Activated CD4-positive, alpha-beta T cell treated with anti-CD3 and anti-CD28 coated beads for 36 hours (primary cell): ENCODE data around the gene PFKL. TPM values are rescaled to one million over a fixed set of nuclear protein-coding genes. Genes with fewer than 3 reads are reported as not detected.
"Not testable (repeated sequence)": the region's sequence is repeated elsewhere in the genome, so short reads cannot be mapped to it uniquely, and the experiment has no call there.

Experiments used
- ATAC-seq: fragments of 200-7000 bp; cut with Tn5 transposase; one replicate; pipeline ENCODE4 v1.10.0; 2021; ENCODE audit warnings: mild to moderate bottlenecking, moderate library complexity
- CTCF ChIA-PET: fragments of 350-600 bp; sonication (Branson Sonifier 250); formaldehyde crosslinking; loops from one replicate; lab custom pipeline; 2021; ENCODE audit warnings: antibody characterized with exemption; lab: Charles Lee
- POLR2A ChIA-PET: fragments of 350-600 bp; sonication (Branson Sonifier 250); formaldehyde crosslinking; loops from one replicate; lab custom pipeline; 2021; ENCODE audit warnings: antibody characterized with exemption, inconsistent platforms; lab: Charles Lee
- DNase-seq: peaks from one replicate; pipeline ENCODE4 v3.0.0-alpha.2; 2020
- H3K27ac Mint-ChIP-seq: one replicate; pipeline ENCODE4 v1.8.0; 2021; ENCODE audit warnings: mixed read lengths
- H3K27me3 Mint-ChIP-seq: one replicate; pipeline ENCODE4 v1.8.0; 2021; ENCODE audit warnings: mixed read lengths
- H3K36me3 Mint-ChIP-seq: one replicate; pipeline ENCODE4 v1.8.0; 2021; ENCODE audit warnings: low read depth, mixed read lengths
- H3K4me1 Mint-ChIP-seq: one replicate; pipeline ENCODE4 v1.8.0; 2021; ENCODE audit warnings: mixed read lengths
- H3K4me3 Mint-ChIP-seq: one replicate; pipeline ENCODE4 v1.8.0; 2021; ENCODE audit warnings: mild to moderate bottlenecking, moderate library complexity, mixed read lengths
- H3K9me3 Mint-ChIP-seq: one replicate; pipeline ENCODE4 v1.8.0; 2021; ENCODE audit warnings: low read depth, mixed read lengths
- intact Hi-C, 2 experiments: fragments of 100-400 bp; cut with DNase I in 1 of 2; cut with micrococcal nuclease in 1 of 2; formaldehyde crosslinking; loops; one replicate each; pipeline versions ENCODE4 v1.14.2 to v1.15.1; 2022 to 2024; cut with DNase I, micrococcal nuclease
- total RNA-seq, 2 experiments: library from RNA; stranded (reverse); gene quantifications; one replicate each; pipeline ENCODE4 v1.2.3, GENCODE V29; 2021

PFKL gene
- total RNA-seq, 2 experiments from 2014 or later: 167 to 202 TPM

GRCh38 chr21:44341726-44342458 is 42.0 kb downstream of the PFKL start:
- not testable (repeated sequence) for H3K27ac Mint-ChIP-seq, H3K4me3 Mint-ChIP-seq
- POLR2A ChIA-PET: interaction anchor here (1.3 kb wide), 1 partner anchor 88 kb away, joined by 3 read pairs; no protein-coding TSS in a partner anchor

GRCh38 chr21:44342981-44343380 is 43.1 kb downstream of the PFKL start:
- H3K36me3 Mint-ChIP-seq, POLR2A ChIA-PET, H3K9me3 Mint-ChIP-seq, H3K27ac Mint-ChIP-seq, DNase-seq, intact Hi-C loops, H3K4me3 Mint-ChIP-seq, H3K27me3 Mint-ChIP-seq, ATAC-seq: not testable (repeated sequence)
- H3K4me1 Mint-ChIP-seq: peaks cover 14% of the 10 kb centered on the region
- CTCF ChIA-PET: interaction anchor here (0.5 to 2.4 kb wide), 2 partner anchors 10 to 52 kb away, joined by 3 to 9 read pairs; partner anchors contain the start of gene TRPM2

More at GRCh38 chr21:44341726-44342458, 42.0 kb downstream of the PFKL start:
- DNase-seq, ATAC-seq, H3K27me3 Mint-ChIP-seq, H3K36me3 Mint-ChIP-seq, H3K9me3 Mint-ChIP-seq, intact Hi-C loops: not testable (repeated sequence)
- peaks cover 18% of the 10 kb centered on the region for H3K4me1 Mint-ChIP-seq
- CTCF ChIA-PET: interaction anchor here (0.6 to 2.4 kb wide), 3 partner anchors 12 to 80 kb away, joined by 3 to 9 read pairs (median 3); partner anchors contain the start of gene TRPM2

DNA sequence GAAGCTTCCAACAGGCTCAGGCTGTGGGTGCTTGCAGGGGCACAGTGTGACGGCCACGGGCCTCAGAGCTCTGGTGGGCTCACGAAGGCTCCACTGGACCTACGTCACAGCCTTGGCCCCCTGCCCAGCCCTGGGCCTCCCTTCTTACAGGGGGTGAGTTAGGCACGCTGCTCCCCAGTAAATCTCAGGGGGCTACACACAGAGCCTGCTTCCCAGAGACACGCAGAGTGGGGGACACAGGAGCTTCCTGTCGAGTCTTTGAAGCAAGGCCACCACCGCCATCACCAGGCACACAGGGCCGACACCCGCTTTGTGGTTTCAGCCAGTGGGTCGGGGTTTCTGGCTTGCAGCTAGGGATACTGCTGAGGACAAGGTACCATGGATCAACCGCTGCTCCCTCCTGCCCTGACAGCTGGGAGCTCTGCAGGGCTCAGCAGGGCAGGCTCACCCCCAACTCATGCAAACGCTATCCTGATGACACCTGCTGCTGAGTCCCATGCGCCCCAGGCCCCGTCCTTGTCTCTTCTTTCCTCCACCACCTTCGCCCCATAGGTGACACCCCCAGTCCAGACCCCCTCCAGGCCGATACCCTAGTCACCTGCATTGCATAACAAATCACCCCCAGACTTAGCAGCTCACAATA is 44.8 kb downstream of the PFKL start:
- Mint-ChIP-seq H3K9me3 (no peaks in the 10 kb centered on the region), H3K27ac (no peak overlapping the region), H3K36me3 (no peaks in the 10 kb centered on the region), H3K4me3 (no peak overlapping the region), H3K27me3 (peaks cover 5% of the 10 kb centered on the region), H3K4me1 (peaks cover 9% of the 10 kb centered on the region)
- no peak for ATAC-seq
- POLR2A ChIA-PET: no interaction called here
- CTCF ChIA-PET: interaction anchor here (0.6 to 2.4 kb wide), 2 partner anchors 9 to 154 kb away, joined by 3 to 9 read pairs; partner anchors contain the start of gene TRPM2
- DNase-seq: no peak
- intact Hi-C loops: no loop called here

DNA sequence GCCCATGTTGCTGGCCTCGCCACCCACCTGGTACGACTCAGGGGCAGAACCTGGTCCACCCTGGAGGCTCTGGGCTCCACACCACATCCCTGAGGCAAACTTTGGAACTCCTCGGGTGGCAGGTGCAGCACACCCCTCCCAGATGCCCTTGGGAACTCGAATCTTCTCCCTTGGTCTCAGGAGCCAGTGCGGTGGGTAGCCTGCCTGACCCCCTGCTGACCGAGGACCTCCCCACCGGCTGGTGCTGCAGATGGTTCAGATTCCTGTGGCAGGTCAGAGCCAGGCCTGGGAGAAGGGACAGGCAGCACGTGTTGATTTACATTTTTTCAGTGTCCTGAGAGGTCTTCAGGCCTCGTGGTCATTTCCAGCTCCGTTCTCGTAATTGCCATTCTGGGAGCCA is 45.6 kb downstream of the PFKL start:
- Mint-ChIP-seq H3K36me3 (no peaks in the 10 kb centered on the region), H3K4me3 (no peak overlapping the region), H3K27me3 (peaks cover 5% of the 10 kb centered on the region), H3K4me1 (peaks cover 2% of the 10 kb centered on the region), H3K27ac (no peak overlapping the region), H3K9me3 (no peaks in the 10 kb centered on the region)
- ChIA-PET POLR2A (no interaction called here), CTCF (no interaction called here)
- intact Hi-C loops: no loop called here
- DNase-seq: no peak
- no peak for ATAC-seq

- intact Hi-C loops: no loop called here
- ATAC-seq (no peak), DNase-seq (no peak)
- Mint-ChIP-seq H3K4me1 (peaks cover 8% of the 10 kb centered on the region), H3K9me3 (no peaks in the 10 kb centered on the region), H3K4me3 (no peak overlapping the region), H3K27me3 (peaks cover 8% of the 10 kb centered on the region), H3K36me3 (no peaks in the 10 kb centered on the region), H3K27ac (no peak overlapping the region)
- ChIA-PET POLR2A (interaction anchor here (0.6 kb wide), 1 partner anchor 9 kb away, joined by 3 read pairs; no protein-coding TSS in a partner anchor), CTCF (no interaction called here)
These were observed 48.1 kb downstream of the PFKL start for GRCh38 chr21:44347911-44348451.

GRCh38 chr21:44348861-44349260 is 49.0 kb downstream of the PFKL start:
- Mint-ChIP-seq H3K4me3 (no peak overlapping the region), H3K27ac (no peak overlapping the region), H3K27me3 (peaks cover 8% of the 10 kb centered on the region), H3K9me3 (no peaks in the 10 kb centered on the region), H3K4me1 (peaks cover 17% of the 10 kb centered on the region), H3K36me3 (no peaks in the 10 kb centered on the region)
- ATAC-seq: no peak
- ChIA-PET CTCF (no interaction called here), POLR2A (no interaction called here)
- DNase-seq: no peak
- intact Hi-C loops: no loop called here

DNA sequence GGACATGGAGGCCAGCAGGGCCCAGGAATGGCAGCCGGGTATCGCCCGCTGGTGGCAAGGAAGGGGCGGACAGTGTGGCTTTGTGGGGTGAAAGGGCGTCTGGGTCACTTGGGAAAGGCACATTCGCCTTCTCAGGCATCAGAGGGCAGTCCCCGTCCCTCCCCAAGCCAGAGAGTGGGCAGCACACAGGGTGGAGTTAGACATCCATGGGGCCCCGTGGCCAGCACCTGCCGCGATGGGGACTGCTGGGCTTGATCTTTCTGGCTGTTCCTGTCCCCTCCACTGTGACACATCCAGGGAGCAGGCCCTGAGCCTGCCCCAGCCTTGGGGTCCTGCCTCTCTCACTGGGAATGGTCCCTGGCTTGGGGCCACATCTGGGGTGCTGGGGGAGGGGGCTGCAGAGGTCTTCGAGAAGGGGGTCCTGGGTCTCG is 49.6 kb downstream of the PFKL start:
- Mint-ChIP-seq H3K27ac (no peak overlapping the region), H3K4me1 (peaks cover 23% of the 10 kb centered on the region), H3K27me3 (peaks cover 8% of the 10 kb centered on the region), H3K36me3 (no peaks in the 10 kb centered on the region), H3K4me3 (no peak overlapping the region), H3K9me3 (no peaks in the 10 kb centered on the region)
- CTCF ChIA-PET: no interaction called here
- DNase-seq: no peak
- ATAC-seq: no peak
- intact Hi-C loops: no loop called here
- POLR2A ChIA-PET: no interaction called here

GRCh38 chr21:44349847-44350772 is 50.3 kb downstream of the PFKL start:
- no peaks in the 10 kb centered on the region for H3K36me3 Mint-ChIP-seq
- DNase-seq: no peak
- H3K27me3 Mint-ChIP-seq: peaks cover 8% of the 10 kb centered on the region
- CTCF ChIA-PET: no interaction called here
- ATAC-seq: peak; percentile 18
- no peak overlapping the region for H3K27ac Mint-ChIP-seq
- H3K4me3 Mint-ChIP-seq: no peak overlapping the region
- peaks cover 29% of the 10 kb centered on the region for H3K4me1 Mint-ChIP-seq
- intact Hi-C loops: no loop called here
- no peaks in the 10 kb centered on the region for H3K9me3 Mint-ChIP-seq
- POLR2A ChIA-PET: no interaction called here

GRCh38 chr21:44350773-44351481 is 51.1 kb downstream of the PFKL start:
- ATAC-seq: no peak
- Mint-ChIP-seq H3K4me1 (peaks cover 36% of the 10 kb centered on the region), H3K27me3 (peaks cover 8% of the 10 kb centered on the region), H3K27ac (no peak overlapping the region), H3K4me3 (no peak overlapping the region), H3K36me3 (no peaks in the 10 kb centered on the region), H3K9me3 (no peaks in the 10 kb centered on the region)
- POLR2A ChIA-PET: no interaction called here
- no peak for DNase-seq
- intact Hi-C loops: no loop called here
- CTCF ChIA-PET: no interaction called here

GRCh38 chr21:44351535-44352252 is 51.8 kb downstream of the PFKL start:
- DNase-seq (no peak), ATAC-seq (no peak)
- ChIA-PET CTCF (no interaction called here), POLR2A (no interaction called here)
- H3K27ac Mint-ChIP-seq: no peak overlapping the region
- H3K9me3 Mint-ChIP-seq: no peaks in the 10 kb centered on the region
- intact Hi-C loops: no loop called here
- H3K36me3 Mint-ChIP-seq: no peaks in the 10 kb centered on the region
- peaks cover 42% of the 10 kb centered on the region for H3K4me1 Mint-ChIP-seq
- peaks cover 8% of the 10 kb centered on the region for H3K27me3 Mint-ChIP-seq
- no peak overlapping the region for H3K4me3 Mint-ChIP-seq
